ENCODE data around the gene RAB19.

Gene RAB19

GRCh38 chr7:140403878-140404564 is at the start of gene RAB19:
Gene RAB19, plus strand, starts transcription at chr7:140404058. Its CDS starts 3,589 bp downstream, at chr7:140407647.
- in situ Hi-C loops (cut with MboI; ENCODE audit: low sequenced_read_pairs), result no loop called here

GRCh38 chr7:140358024-140358411 is 45.8 kb upstream of the RAB19 start:
- in situ Hi-C loops (cut with MboI; ENCODE audit: low sequenced_read_pairs), result no loop called here

- in situ Hi-C loops (cut with MboI; ENCODE audit: low sequenced_read_pairs), result no loop called here
Measured at GRCh38 chr7:140358412-140359051, 45.3 kb upstream of the RAB19 start.

GRCh38 chr7:140360697-140361229 is 43.1 kb upstream of the RAB19 start:
- in situ Hi-C loops (cut with MboI; ENCODE audit: low sequenced_read_pairs), result no loop called here

- in situ Hi-C loops (cut with MboI; ENCODE audit: low sequenced_read_pairs), result no loop called here
Measured at GRCh38 chr7:140364819-140365218, 39.0 kb upstream of the RAB19 start.

GRCh38 chr7:140367528-140367927 is 36.3 kb upstream of the RAB19 start:
- in situ Hi-C loops (cut with MboI; ENCODE audit: low sequenced_read_pairs), result no loop called here

GRCh38 chr7:140369294-140369693 is 34.6 kb upstream of the RAB19 start:
- in situ Hi-C loops (cut with MboI; ENCODE audit: low sequenced_read_pairs), result no loop called here

GRCh38 chr7:140375323-140375722 is 28.5 kb upstream of the RAB19 start:
- in situ Hi-C loops (cut with MboI; ENCODE audit: low sequenced_read_pairs), result no loop called here

GRCh38 chr7:140375892-140376730 is 27.7 kb upstream of the RAB19 start:
- in situ Hi-C loops (cut with MboI; ENCODE audit: low sequenced_read_pairs), result no loop called here

- in situ Hi-C loops (cut with MboI; ENCODE audit: low sequenced_read_pairs), result no loop called here
Measured at GRCh38 chr7:140383954-140384713, 19.7 kb upstream of the RAB19 start.

GRCh38 chr7:140384894-140385545 is 18.8 kb upstream of the RAB19 start:
- in situ Hi-C loops (cut with MboI; ENCODE audit: low sequenced_read_pairs), result no loop called here

GRCh38 chr7:140389445-140389844 is 14.4 kb upstream of the RAB19 start:
- in situ Hi-C loops (cut with MboI; ENCODE audit: low sequenced_read_pairs), result no loop called here

GRCh38 chr7:140390034-140390433 is 13.8 kb upstream of the RAB19 start:
- in situ Hi-C loops (cut with MboI; ENCODE audit: low sequenced_read_pairs), result no loop called here

GRCh38 chr7:140390466-140391190 is 13.2 kb upstream of the RAB19 start:
- in situ Hi-C loops (cut with MboI; ENCODE audit: low sequenced_read_pairs), result no loop called here

GRCh38 chr7:140391634-140392033 is 12.2 kb upstream of the RAB19 start:
- in situ Hi-C loops (cut with MboI; ENCODE audit: low sequenced_read_pairs), result no loop called here

- in situ Hi-C loops (cut with MboI; ENCODE audit: low sequenced_read_pairs), result no loop called here
Measured at GRCh38 chr7:140393756-140394306, 10.0 kb upstream of the RAB19 start.

- in situ Hi-C loops (cut with MboI; ENCODE audit: low sequenced_read_pairs), result no loop called here
Measured at GRCh38 chr7:140397784-140398750, 5.8 kb upstream of the RAB19 start, which contains the start of gene SLC37A3. Gene SLC37A3, minus strand, starts transcription at chr7:140398530. Its CDS starts 16,004 bp downstream, at chr7:140382526.

GRCh38 chr7:140398821-140399220 is 5.0 kb upstream of the RAB19 start:
- in situ Hi-C loops (cut with MboI; ENCODE audit: low sequenced_read_pairs), result no loop called here
